Measurements from ENCODE around the gene EDC4.

DNA sequence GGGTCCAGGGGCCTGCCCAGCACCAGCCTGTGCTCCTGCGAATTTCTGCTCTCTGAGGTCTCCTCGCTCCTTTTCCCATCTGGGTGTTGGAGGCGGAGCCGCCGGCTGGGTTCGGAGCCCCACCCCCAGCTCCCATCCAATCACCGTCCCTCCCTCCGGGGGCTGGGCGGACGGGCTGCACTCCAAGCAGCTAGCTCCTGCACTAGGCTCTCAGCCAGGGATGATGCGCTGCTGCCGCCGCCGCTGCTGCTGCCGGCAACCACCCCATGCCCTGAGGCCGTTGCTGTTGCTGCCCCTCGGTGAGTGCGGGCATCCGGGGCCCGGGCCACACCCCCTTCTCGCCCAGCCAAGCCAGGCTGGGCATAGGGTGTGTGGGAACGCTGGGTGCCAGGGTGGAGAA, 11.8 kb downstream of the EDC4 start, which contains the start of gene NRN1L:
- TF ChIP-seq, protein P1, sequence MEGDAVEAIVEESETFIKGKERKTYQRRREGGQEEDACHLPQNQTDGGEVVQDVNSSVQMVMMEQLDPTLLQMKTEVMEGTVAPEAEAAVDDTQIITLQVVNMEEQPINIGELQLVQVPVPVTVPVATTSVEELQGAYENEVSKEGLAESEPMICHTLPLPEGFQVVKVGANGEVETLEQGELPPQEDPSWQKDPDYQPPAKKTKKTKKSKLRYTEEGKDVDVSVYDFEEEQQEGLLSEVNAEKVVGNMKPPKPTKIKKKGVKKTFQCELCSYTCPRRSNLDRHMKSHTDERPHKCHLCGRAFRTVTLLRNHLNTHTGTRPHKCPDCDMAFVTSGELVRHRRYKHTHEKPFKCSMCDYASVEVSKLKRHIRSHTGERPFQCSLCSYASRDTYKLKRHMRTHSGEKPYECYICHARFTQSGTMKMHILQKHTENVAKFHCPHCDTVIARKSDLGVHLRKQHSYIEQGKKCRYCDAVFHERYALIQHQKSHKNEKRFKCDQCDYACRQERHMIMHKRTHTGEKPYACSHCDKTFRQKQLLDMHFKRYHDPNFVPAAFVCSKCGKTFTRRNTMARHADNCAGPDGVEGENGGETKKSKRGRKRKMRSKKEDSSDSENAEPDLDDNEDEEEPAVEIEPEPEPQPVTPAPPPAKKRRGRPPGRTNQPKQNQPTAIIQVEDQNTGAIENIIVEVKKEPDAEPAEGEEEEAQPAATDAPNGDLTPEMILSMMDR (IDR thresholded peaks at IDR 0.05; ENCODE audit: insufficient read depth, low read length, poor library complexity, severe bottlenecking) = no peak
- no peak for TF ChIP-seq EZH2phosphoT487 (conservative IDR thresholded peaks at IDR 0.05; ENCODE audit: low read length)

All from SU-DHL-6 (cell line).